ENCODE data around the gene FES. TPM values are rescaled to one million over a fixed set of nuclear protein-coding genes. Genes with fewer than 3 reads are reported as not detected.

The FES gene
- polyA plus RNA-seq, 2 of the 4 experiments (the other 2 are of a cell fraction) = 0.39 to 0.50 TPM

DNA sequence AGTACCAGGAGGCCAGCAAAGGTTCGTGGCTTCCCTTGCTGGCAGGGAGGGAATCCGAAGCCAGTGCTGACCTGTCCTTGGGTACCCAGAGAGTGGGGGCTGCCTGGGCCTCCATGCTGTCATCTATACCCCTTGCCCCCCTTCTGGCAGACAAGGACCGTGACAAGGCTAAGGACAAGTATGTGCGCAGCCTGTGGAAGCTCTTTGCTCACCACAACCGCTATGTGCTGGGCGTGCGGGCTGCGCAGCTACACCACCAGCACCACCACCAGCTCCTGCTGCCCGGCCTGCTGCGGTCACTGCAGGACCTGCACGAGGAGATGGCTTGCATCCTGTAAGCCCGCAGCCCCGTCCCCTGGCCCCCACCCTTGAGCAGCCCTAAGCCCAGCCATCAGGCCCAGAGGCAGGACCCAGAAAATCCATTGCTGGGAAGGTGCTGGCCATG lies 2.8 kb downstream of the FES start:
- CTCF ChIA-PET = interaction anchor here (1.2 to 10.9 kb wide), 38 partner anchors 8 to 594 kb away, joined by 3 to 265 read pairs (median 14); partner anchors contain the start of genes BLM, FURIN, HDDC3 and MAN2A2
- Histone ChIP-seq H3K4me3 (no peak overlapping the region), H3K4me2 (no peak overlapping the region), H3K4me1 (no peaks in the 10 kb centered on the region), H3K27ac (no peak overlapping the region), H3K9me3 (no peaks in the 10 kb centered on the region)
- TF ChIP-seq RARB (CRISPR knock-in tag; IDR thresholded peaks at IDR 0.05) (no peak), ESRRA (IDR thresholded peaks at IDR 0.05; ENCODE audit: borderline replicate concordance, low read length) (no peak), CEBPB (IDR thresholded peaks at IDR 0.05) (no peak), NR3C1 (IDR thresholded peaks at IDR 0.05) (no peak), BHLHE40 (IDR thresholded peaks at IDR 0.05; ENCODE audit: low read depth, low read length) (no peak), MAFK (IDR thresholded peaks at IDR 0.05; ENCODE audit: partially characterized antibody) (no peak), RAD21 (conservative IDR thresholded peaks at IDR 0.05 in 1 of 2, IDR thresholded peaks at IDR 0.05 in 1 of 2) (no peak), EP300 (IDR thresholded peaks at IDR 0.05) (no peak), ZC3H11A (IDR thresholded peaks at IDR 0.05) (no peak)
- DNase-seq (ENCODE audit: low read depth in 1 of 2, low spot score in 1 of 2) = no peak
- no peak for ATAC-seq
- POLR2A ChIA-PET = no interaction called here
- FAIRE-seq = no peak
- 80% methylated on average over 11 of the region's 13 CpGs for WGBS (ENCODE audit: missing lambda C conversion rate)

DNA sequence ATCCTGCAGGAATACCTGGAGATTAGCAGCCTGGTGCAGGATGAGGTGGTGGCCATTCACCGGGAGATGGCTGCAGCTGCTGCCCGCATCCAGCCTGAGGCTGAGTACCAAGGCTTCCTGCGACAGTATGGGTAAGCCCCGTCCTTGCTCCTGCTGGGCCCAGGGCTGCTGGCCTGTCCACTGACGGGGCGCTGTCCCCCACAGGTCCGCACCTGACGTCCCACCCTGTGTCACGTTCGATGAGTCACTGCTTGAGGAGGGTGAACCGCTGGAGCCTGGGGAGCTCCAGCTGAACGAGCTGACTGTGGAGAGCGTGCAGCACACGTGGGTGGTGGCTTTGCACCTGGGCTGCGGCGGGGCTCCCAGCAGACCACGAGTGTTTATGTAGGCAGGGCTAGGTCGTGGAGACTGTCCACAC lies 5.0 kb downstream of the FES start:
- no peak for DNase-seq (ENCODE audit: low read depth in 1 of 2, low spot score in 1 of 2)
- no peak for FAIRE-seq
- Histone ChIP-seq H3K9me3 (no peaks in the 10 kb centered on the region), H3K4me3 (no peak overlapping the region), H3K4me1 (no peaks in the 10 kb centered on the region), H3K4me2 (no peak overlapping the region), H3K27ac (no peak overlapping the region)
- ChIA-PET POLR2A (interaction anchor here (0.6 kb wide), 1 partner anchor 172 kb away, joined by 3 read pairs; the partner anchor contains the start of gene BLM), CTCF (interaction anchor here (0.8 to 10.9 kb wide), 13 partner anchors 11 to 569 kb away, joined by 3 to 265 read pairs (median 5); partner anchors contain the start of genes BLM, HDDC3, MAN2A2 and UNC45A)
- ATAC-seq = no peak
- WGBS (ENCODE audit: missing lambda C conversion rate) = 79% methylated on average over 15 of the region's 18 CpGs
- no peak for TF ChIP-seq FOXS1 (CRISPR knock-in tag; IDR thresholded peaks at IDR 0.05)
- TF ChIP-seq RARB (CRISPR knock-in tag; IDR thresholded peaks at IDR 0.05) = no peak
- no peak for TF ChIP-seq FOSL2 (IDR thresholded peaks at IDR 0.05)
- TF ChIP-seq FOSL2 (CRISPR knock-in tag; IDR thresholded peaks at IDR 0.05) = no peak
- no peak for TF ChIP-seq HOXA7 (CRISPR knock-in tag; IDR thresholded peaks at IDR 0.05)
- no peak for TF ChIP-seq RCOR1 (IDR thresholded peaks at IDR 0.05; ENCODE audit: low read depth, low read length)
- no peak for TF ChIP-seq HOXB13 (CRISPR knock-in tag; IDR thresholded peaks at IDR 0.05; ENCODE audit: low read depth)
- TF ChIP-seq PHF8 (IDR thresholded peaks at IDR 0.05; ENCODE audit: borderline replicate concordance, low read depth) = no peak
- TF ChIP-seq MAZ (IDR thresholded peaks at IDR 0.05; ENCODE audit: borderline replicate concordance, low read depth, low read length) = no peak
- TF ChIP-seq PBX3 (IDR thresholded peaks at IDR 0.05) = no peak
- no peak for TF ChIP-seq ELK1 (IDR thresholded peaks at IDR 0.05; ENCODE audit: low read depth, low read length)
- TF ChIP-seq, protein P1, sequence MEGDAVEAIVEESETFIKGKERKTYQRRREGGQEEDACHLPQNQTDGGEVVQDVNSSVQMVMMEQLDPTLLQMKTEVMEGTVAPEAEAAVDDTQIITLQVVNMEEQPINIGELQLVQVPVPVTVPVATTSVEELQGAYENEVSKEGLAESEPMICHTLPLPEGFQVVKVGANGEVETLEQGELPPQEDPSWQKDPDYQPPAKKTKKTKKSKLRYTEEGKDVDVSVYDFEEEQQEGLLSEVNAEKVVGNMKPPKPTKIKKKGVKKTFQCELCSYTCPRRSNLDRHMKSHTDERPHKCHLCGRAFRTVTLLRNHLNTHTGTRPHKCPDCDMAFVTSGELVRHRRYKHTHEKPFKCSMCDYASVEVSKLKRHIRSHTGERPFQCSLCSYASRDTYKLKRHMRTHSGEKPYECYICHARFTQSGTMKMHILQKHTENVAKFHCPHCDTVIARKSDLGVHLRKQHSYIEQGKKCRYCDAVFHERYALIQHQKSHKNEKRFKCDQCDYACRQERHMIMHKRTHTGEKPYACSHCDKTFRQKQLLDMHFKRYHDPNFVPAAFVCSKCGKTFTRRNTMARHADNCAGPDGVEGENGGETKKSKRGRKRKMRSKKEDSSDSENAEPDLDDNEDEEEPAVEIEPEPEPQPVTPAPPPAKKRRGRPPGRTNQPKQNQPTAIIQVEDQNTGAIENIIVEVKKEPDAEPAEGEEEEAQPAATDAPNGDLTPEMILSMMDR (IDR thresholded peaks at IDR 0.05) = no peak
- no peak for TF ChIP-seq TFCP2L1 (CRISPR knock-in tag; IDR thresholded peaks at IDR 0.05)
- no peak for TF ChIP-seq NR3C1 (IDR thresholded peaks at IDR 0.05)
- no peak for TF ChIP-seq EHMT2 (IDR thresholded peaks at IDR 0.05; ENCODE audit: low read depth)
